AG20443 (cell line): ENCODE results near the gene IVL.

Source experiments
- DNase-seq: peaks from one replicate; pipeline ENCODE4 v3.0.0; 2012; ENCODE audit warnings: low spot score, mixed read lengths

IVL gene

DNA sequence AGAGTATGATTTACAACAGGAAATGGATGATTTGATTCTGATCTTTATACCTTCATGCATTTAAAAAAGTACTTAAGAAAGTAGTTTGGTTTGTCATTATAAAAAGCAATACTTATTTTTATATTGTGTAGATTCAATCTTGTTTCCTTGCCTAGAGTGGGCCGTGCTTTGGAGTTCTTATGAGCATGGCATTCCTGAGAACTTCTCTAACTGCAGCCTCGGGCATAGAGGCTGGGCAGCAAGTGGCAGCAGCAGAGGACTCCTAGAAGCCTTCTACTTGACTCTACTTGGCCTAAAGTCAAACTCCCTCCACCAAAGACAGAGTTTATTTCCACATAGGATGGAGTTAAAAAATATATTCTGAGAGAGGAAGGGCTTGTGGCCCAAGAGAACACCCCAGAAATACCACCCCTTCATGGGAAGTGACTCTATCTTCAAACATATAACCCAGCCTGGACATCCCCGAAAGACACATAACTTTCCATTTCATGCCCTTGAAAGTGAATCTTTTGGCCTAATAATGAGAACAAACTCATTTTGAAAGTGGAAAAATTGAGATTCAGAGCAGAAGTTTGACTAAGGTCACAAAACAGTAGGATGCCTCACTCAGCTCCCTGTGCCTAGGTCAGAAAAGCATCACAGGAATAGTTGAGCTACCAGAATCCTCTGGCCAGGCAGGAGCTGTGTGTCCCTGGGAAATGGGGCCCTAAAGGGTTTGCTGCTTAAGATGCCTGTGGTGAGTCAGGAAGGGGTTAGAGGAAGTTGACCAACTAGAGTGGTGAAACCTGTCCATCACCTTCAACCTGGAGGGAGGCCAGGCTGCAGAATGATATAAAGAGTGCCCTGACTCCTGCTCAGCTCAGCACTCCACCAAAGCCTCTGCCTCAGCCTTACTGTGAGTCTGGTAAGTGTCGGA, at the start of gene IVL:
Gene IVL (plus strand): TSS at position 861 of the 916 bp plus-strand sequence. CDS start 1,252 bp downstream, outside the sequence.
- no peak for DNase-seq

DNA sequence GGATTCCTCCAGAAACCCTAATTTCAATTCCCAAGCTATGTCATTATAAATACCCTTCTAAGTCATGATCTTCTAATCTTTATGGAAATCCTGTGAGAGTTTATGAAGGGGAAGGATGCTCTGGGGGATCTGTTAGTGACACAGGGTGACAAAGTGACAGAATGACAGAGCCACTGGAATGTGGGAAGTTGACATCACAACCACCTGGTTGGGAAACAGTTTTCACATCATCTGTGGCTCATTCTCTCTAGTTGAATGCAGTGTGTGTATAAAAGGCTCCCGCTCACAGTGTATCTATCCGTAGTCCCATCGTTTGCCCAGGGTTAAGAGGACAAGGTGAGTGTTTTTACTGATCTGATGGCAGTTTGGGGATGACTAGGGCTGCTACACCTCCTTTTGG, 48.6 kb upstream of the IVL start, which contains the start of gene LCE7A:
Gene LCE7A (plus strand): TSS at position 301 of the 400 bp plus-strand sequence. CDS start 702 bp downstream, outside the sequence.
- no peak for DNase-seq

DNA sequence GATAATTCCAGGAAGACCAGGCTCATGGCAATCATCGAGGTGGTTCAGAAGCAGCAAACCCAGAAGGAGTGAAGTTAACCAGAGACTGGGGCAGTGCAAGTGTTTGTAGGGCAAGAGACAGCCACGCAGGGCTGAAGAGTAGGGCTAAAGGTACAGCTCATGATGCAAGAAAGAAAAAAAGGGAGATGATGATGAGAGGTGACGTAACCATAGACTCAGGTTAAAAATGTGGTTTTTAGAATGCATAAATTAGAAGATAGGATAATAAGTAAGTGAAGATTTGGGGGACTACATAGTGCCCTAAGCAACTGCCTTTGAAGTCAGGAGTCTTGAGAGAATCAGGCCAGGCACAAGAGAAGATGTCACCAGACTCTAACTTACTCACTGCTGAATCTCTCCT, 48.2 kb upstream of the IVL start:
- DNase-seq: no peak

DNA sequence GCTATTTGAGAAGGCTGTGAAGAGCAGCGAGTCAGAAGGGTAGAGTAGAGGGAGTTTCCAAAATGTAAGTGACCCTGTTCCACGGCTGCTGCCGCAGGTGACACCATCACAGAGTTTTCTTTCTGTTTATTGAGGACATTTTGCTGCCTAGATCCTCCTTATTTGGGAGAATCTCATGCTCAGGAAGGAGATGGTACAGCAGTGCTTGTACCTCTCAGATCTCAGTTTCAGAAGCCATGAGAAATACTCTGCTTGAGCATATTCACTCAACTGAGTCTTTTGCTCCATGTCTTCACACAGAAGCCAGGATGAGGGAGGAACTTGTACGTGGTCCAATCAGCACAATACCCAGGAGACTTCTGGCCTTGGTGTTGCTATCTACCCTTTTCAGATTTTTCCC, 47.0 kb upstream of the IVL start:
- DNase-seq: no peak

DNA sequence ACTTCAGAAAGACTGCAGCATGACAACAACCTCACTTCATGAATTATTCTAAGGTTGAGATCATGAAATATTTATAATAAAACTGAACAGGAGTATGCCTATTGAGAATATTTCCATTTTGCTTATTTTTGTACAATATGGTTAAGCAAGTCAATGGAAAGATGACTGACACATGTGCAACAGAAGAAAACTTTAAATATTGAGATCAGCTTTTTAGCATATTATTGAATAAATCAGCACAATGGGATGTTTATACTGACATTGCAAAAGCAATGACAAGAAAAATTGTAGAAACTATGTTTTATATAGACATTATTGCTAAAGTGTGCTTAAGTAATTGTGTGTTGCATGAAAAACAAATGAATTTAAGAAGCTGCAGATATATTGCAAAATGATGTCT, 43.9 kb upstream of the IVL start:
- DNase-seq: no peak

GRCh38 chr1:152866321-152866720, 42.0 kb upstream of the IVL start:
- DNase-seq: no peak

DNA sequence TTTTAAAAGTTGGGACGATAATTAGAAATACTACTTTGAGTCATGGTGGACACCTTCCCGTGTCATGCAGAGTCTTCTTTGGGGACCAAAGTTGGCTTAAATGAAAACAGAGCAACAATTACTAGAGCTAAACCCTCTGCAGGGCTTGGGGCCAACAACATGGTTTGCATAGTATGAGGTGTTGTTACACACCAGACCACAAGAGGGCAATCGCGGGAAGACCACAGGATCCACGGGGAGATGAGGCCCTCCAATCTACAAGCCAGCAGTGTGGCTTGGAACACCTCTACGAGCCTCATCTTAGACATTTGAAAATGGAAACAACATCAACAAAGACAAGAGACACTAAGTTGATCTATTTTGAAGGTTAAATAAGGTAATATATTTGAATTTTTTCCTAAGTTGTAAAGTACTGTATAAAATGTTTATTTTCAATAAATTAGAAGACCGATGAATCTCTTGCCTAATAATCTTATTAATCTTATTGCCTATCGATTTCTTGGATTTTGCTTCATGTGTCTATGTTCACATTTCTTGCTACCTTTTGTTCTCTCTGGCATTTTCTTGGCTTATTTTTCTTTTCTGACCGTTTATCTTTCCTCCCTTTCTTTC, 38.4 kb upstream of the IVL start:
- peak; percentile 89 for DNase-seq

DNA sequence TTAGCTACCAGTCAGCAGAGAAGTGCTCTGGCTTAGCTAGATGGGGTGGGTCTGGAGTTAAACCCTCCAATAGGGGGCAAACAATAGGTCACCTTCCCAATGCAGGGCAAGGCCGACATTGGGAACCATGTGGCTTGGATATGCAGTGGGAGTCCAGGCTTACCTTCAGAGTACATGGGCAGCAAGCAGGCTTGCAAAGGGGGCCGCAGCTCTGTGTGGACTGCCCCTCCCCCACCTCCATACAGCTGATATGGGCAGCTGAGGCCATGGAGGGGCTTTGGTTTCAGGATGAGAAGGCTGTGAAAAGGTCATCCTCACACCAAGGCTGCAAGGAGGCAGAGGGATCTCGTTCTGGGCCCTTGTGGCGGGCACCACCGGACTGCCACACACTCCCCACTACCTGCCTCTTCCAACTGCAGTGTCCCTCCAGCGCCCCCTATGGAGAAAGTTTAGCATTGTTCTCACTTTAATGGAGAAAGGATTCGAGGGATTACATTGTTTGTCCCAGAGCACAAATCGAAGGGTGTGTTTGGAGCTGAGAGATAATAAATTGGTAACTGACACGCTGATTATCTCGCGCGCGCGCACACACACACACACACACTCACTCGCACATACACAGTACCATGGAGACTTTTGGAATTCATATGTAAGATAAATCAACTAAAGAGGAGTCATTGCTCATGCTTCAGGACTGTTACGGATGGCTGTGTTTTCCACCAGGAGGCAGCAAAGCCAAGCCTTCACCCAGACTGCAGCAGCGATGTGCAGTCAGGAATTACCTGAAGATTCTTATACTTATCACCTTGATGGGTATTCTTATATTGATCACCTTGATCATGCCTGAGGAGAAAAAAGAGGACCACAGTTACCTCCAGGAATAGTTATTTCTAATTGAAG, 37.3 kb upstream of the IVL start:
- DNase-seq: peak; percentile 46

- no peak for DNase-seq
Measured at GRCh38 chr1:152871731-152872126, 36.6 kb upstream of the IVL start.

DNA sequence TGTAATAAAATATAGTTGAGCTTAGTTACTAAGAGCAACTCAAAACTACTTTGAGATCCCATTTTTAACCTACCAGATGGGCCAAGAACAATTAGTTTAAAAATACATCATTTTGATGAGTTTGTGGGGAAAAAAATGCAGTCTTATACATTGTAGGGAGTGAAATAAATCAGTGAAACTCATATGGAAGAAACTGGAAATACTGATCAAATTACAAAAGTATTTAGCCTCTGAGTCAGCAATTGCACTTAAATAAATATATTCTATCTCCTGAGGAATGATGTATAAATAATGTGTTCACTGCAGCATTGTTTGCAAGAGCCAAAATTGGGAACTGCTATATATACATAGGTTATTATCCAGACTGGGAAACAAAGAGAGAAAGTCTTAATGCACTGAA, 34.9 kb upstream of the IVL start:
- DNase-seq: no peak

- DNase-seq: no peak
Measured at GRCh38 chr1:152876827-152877226, 31.5 kb upstream of the IVL start.

- no peak for DNase-seq
Measured at GRCh38 chr1:152878042-152878441, 30.3 kb upstream of the IVL start, which contains the start of gene SMCP. Gene SMCP, plus strand, starts transcription at chr1:152878322. Its CDS starts 6,101 bp downstream, at chr1:152884423.

- DNase-seq: no peak
Measured at GRCh38 chr1:152879559-152880198, 28.7 kb upstream of the IVL start.

DNA sequence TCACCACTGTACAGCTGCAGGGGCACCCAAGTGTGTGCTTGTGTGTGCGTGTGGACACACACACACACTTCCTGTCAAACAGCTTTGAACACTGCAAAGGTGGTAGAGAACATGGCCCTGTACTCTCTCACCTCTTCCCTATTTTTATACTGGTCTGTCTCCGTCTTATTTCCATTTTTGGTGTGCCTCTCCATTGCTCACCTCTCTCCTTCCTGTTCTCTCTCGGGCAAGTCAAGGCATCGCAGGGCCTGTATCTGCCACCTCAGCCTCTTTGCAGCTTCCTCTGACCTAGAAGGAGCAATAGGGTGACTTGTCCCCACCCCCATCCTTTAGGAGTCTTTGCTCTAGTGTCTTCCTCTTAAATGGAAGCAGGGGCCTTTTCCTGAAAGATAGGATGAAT, 28.0 kb upstream of the IVL start:
- DNase-seq: no peak

DNA sequence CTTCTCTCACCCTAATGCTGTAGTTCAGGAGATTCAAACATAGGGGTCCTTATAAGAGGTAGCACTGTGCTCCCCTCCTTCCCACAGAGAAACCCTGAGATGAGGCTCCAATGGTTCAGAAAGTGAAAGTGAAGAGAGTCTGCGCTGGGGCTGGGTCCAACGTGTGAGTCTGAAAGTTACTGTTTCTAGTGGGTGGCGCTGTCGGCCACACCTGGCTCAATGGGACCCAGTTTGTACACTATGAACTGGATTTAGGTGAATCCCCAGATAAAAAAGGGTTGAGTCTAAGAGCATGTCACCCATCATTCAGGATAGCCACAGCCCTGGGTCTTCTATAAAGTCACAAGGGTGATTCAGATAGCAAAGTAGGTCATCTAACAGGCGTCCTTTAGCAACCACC, 27.4 kb upstream of the IVL start:
- no peak for DNase-seq

- DNase-seq: no peak
Measured at GRCh38 chr1:152884085-152884484, 24.3 kb upstream of the IVL start.

DNA sequence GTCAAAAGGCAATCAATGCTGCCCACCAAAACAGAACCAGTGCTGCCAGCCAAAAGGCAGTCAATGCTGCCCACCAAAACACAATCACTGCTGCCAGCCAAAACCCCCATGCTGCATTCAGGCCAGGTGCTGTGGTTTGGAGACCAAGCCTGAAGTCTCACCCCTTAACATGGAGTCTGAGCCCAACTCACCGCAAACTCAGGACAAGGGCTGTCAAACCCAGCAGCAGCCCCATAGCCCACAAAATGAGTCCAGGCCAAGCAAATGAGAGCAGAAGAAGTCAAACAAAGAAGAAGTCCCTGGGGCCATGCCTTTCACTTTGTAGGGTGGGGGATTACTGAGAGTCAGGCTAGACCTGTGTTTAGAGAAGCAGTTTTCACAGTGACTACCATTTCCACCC, 23.8 kb upstream of the IVL start:
- no peak for DNase-seq

- DNase-seq: no peak
Measured at GRCh38 chr1:152884966-152885624, 23.3 kb upstream of the IVL start.

DNA sequence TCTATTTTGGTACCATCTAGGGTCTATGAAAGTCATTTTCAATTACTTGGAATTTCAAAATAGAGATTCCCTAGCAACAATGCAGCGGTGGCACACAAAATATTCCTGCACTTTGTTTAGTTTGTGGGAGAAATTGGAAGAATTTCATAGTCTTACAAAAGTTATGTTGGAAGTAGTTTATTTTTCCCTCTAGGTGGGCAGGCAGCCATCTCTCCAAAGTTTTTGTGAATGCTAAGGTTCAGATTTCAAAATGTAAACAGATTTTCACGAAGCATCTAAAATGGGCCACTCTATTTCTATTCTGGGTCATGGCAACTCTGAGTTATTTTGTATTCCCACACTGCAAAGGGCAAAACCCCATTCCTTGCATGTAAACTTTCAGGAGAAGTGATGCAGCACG, 22.3 kb upstream of the IVL start:
- DNase-seq: no peak

DNA sequence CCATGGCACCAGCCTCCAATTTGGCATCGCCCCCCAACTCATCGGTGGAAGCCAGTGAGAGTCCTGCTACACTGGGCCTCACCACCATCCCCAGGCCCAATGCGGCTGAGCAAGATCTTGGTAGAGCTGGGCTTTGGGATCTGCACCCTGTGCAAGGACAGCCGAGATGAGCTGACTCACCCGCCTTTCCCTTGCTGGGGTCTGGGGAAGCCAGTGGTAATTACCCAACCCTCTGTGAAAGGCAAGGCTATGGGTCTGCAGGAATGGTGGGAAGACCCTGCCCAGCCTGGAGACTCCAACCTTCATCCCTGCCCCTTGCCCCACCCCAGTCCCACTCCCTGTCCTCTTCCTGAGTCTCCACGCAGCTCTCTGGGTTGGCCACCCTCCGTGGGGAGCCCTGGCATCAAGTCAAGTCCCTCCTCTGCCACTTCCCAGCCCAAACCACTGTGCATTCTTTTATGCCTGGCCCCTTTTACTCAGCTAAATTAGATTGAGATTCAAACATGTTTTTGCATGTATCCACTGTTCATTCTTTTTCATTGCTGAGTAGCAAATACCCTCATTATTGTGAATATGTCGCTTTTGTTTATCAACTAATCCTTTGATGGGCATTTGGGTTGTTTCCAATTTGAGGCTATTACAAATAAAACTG, 21.5 kb upstream of the IVL start:
- DNase-seq: no peak

- no peak for DNase-seq
Measured at GRCh38 chr1:152888126-152888525, 20.2 kb upstream of the IVL start.
